ENCODE data around the gene VCL. TPM values are rescaled to one million over a fixed set of nuclear protein-coding genes. Genes with fewer than 3 reads are reported as not detected.

Gene VCL
- total and polyA plus RNA-seq, 8 donors, result 8.6 to 51.7 (median 28.5) TPM

- Histone ChIP-seq H3K27ac (no peak overlapping the region), H3K4me1 (no peaks in the 10 kb centered on the region), H3K36me3 (no peaks in the 10 kb centered on the region), H3K9me3 (no peaks in the 10 kb centered on the region), H3K4me3 (no peak overlapping the region), H3K27me3 (no peaks in the 10 kb centered on the region)
- DNase-seq (no peak), FAIRE-seq (no peak), ATAC-seq (peak in 2 of 4 donors; percentile 66 to 72)
- 84% methylated on average over 6 of the region's 6 CpGs for WGBS, 2 donors
- TF ChIP-seq CTCF (IDR thresholded peaks at IDR 0.05), result no peak
- intact Hi-C loops (cut with DNase I), result no loop called here
These were observed 6.1 kb upstream of the VCL start for GRCh38 chr10:73991884-73992245.

GRCh38 chr10:73992899-73993788 lies 4.8 kb upstream of the VCL start:
- ATAC-seq, result no peak
- no peak for DNase-seq
- no peak for TF ChIP-seq CTCF (IDR thresholded peaks at IDR 0.05)
- intact Hi-C loops (cut with DNase I), result no loop called here
- Histone ChIP-seq H3K9me3 (no peaks in the 10 kb centered on the region), H3K4me3 (no peak overlapping the region), H3K27me3 (no peaks in the 10 kb centered on the region), H3K36me3 (no peaks in the 10 kb centered on the region), H3K27ac (no peak overlapping the region), H3K4me1 (no peaks in the 10 kb centered on the region)
- 64 to 71% methylated on average over 6 of the region's 6 CpGs for WGBS, 2 donors
- no peak for FAIRE-seq

- Histone ChIP-seq H3K4me3 (no peak overlapping the region), H3K4me1 (peaks cover under 1 to 4% (median 4%) of the 10 kb centered on the region in 3 donors), H3K27ac (no peak overlapping the region), H3K36me3 (no peaks in the 10 kb centered on the region), H3K27me3 (no peaks in the 10 kb centered on the region), H3K9me3 (no peaks in the 10 kb centered on the region)
- WGBS, 2 donors, result 79 to 89% methylated on average over 2 of the region's 2 CpGs
- FAIRE-seq (no peak), ATAC-seq (no peak), DNase-seq (no peak)
- no peak for TF ChIP-seq CTCF (IDR thresholded peaks at IDR 0.05)
- intact Hi-C loops (cut with DNase I), result no loop called here
These were observed 2.9 kb upstream of the VCL start for GRCh38 chr10:73995035-73995358.

GRCh38 chr10:73997461-73997786 lies 492 bp upstream of the VCL start:
- ATAC-seq (peak; percentile 10 to 26 (median 20)), DNase-seq (no peak), FAIRE-seq (no peak)
- peaks cover 6 to 18% (median 17%) of the 10 kb centered on the region in 3 donors for H3K4me1 ChIP-seq
- H3K4me3 ChIP-seq, result peak overlapping the region; percentile 40 to 98 (median 76)
- H3K36me3 ChIP-seq, result no peaks in the 10 kb centered on the region
- 0% methylated on average over 11 of the region's 11 CpGs for WGBS, 2 donors
- H3K9me3 ChIP-seq, result no peaks in the 10 kb centered on the region
- no peaks in the 10 kb centered on the region for H3K27me3 ChIP-seq
- H3K27ac ChIP-seq, result peak overlapping the region; percentile 75 to 97 (median 83)
- intact Hi-C loops (cut with DNase I), result no loop called here
- TF ChIP-seq CTCF (IDR thresholded peaks at IDR 0.05), result no peak

DNA sequence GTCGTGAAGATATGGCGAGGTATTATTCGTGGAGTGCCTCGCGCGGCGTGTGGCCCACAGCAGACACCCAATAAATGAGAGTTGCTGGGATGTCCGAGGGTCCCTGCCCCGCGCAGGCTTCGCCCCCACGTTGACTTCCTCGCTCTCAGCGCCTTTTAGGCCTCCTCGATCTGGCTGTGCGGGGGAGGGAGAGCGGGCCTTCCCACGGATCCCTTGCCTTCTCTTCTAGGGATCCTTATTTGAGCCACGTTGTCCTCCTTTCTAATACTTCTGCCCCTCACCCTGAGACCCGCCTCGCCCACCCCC lies 660 bp downstream of the VCL start:
- WGBS, 2 donors, result 0 to 1% methylated on average over 19 to 21 of the region's 21 CpGs
- H3K27ac ChIP-seq, result peak overlapping the region; percentile 80 to 97 (median 90)
- peak overlapping the region; percentile 66 to 98 (median 89) for H3K4me3 ChIP-seq
- no peaks in the 10 kb centered on the region for H3K36me3 ChIP-seq
- no peaks in the 10 kb centered on the region for H3K27me3 ChIP-seq
- FAIRE-seq (no peak), ATAC-seq (peak; percentile 0 to 2 (median 1)), DNase-seq (peak in 5 of 6 donors; percentile 26 to 65 (median 43))
- no peak for TF ChIP-seq CTCF (IDR thresholded peaks at IDR 0.05)
- H3K9me3 ChIP-seq, result no peaks in the 10 kb centered on the region
- H3K4me1 ChIP-seq, result peaks cover 6 to 22% (median 18%) of the 10 kb centered on the region in 3 donors
- intact Hi-C loops (cut with DNase I), result no loop called here

All from pancreas (tissue), 10 donors.